ENCODE results near the gene KCNH3. TPM values are rescaled to one million over a fixed set of nuclear protein-coding genes. Genes with fewer than 3 reads are reported as not detected.
A peak's percentile ranks its signal among the peaks of the same experiment; 100 is the strongest.

Gene KCNH3
- total and polyA plus RNA-seq, 7 donors: 0.04 to 0.32 (median 0.05) TPM; not detected in 3

DNA sequence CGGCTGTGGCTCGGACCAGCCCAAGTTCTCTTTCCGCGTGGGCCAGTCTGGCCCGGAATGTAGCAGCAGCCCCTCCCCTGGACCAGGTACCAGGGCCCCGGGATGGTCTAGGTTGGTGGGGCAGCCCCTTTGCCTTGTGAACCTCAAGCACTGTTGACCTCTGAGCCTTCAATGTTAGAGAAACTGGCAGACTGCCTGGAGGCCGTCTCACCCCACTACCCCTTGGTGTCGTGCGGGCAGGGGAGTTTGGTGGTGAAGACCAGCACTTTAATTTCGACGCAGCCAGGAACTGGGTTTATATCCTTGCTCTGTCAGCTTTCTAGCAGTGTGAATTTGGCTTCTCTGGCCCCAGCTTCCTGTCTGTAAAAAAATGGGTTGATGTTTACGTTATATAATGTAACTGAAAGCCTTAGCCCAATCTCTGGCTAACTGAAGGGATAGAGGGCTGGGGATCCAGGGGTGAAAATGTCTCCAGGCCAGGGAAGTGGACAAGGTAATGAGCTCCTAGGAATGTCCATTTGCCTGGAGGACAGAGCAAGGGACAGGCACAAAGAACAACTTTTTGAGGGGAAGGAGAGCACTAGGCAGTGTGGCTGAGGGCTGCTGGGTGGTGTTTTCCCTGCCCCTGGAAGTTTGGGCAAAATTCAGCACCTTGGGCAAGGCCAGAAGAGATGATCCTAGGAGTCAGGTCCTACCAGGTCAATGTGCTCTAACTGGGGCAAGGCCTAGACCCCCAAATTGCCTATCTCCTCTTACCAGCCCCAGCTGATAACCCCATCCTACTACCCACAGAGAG lies 17.8 kb downstream of the KCNH3 start:
- 70 to 78% (median 75%) methylated on average over 12 of the region's 12 CpGs for WGBS, 3 donors
- no peaks in the 10 kb centered on the region for H3K27me3 ChIP-seq (ENCODE audit: insufficient read depth in 3 of 3, low read length in 2 of 3)
- H3K4me1 ChIP-seq: peaks cover 10% of the 10 kb centered on the region
- no peaks in the 10 kb centered on the region for H3K9me3 ChIP-seq
- intact Hi-C loops (cut with DNase I): no loop called here
- ATAC-seq (no peak), DNase-seq (no peak)
- H3K4me3 ChIP-seq: no peak overlapping the region
- no peak overlapping the region for H3K27ac ChIP-seq
- TF ChIP-seq, protein P1, sequence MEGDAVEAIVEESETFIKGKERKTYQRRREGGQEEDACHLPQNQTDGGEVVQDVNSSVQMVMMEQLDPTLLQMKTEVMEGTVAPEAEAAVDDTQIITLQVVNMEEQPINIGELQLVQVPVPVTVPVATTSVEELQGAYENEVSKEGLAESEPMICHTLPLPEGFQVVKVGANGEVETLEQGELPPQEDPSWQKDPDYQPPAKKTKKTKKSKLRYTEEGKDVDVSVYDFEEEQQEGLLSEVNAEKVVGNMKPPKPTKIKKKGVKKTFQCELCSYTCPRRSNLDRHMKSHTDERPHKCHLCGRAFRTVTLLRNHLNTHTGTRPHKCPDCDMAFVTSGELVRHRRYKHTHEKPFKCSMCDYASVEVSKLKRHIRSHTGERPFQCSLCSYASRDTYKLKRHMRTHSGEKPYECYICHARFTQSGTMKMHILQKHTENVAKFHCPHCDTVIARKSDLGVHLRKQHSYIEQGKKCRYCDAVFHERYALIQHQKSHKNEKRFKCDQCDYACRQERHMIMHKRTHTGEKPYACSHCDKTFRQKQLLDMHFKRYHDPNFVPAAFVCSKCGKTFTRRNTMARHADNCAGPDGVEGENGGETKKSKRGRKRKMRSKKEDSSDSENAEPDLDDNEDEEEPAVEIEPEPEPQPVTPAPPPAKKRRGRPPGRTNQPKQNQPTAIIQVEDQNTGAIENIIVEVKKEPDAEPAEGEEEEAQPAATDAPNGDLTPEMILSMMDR (IDR thresholded peaks at IDR 0.05): no peak
- peaks cover 4 to 62% of the 10 kb centered on the region in 2 donors for H3K36me3 ChIP-seq (ENCODE audit: insufficient read depth in 1 of 2, low read depth in 1 of 2)

DNA sequence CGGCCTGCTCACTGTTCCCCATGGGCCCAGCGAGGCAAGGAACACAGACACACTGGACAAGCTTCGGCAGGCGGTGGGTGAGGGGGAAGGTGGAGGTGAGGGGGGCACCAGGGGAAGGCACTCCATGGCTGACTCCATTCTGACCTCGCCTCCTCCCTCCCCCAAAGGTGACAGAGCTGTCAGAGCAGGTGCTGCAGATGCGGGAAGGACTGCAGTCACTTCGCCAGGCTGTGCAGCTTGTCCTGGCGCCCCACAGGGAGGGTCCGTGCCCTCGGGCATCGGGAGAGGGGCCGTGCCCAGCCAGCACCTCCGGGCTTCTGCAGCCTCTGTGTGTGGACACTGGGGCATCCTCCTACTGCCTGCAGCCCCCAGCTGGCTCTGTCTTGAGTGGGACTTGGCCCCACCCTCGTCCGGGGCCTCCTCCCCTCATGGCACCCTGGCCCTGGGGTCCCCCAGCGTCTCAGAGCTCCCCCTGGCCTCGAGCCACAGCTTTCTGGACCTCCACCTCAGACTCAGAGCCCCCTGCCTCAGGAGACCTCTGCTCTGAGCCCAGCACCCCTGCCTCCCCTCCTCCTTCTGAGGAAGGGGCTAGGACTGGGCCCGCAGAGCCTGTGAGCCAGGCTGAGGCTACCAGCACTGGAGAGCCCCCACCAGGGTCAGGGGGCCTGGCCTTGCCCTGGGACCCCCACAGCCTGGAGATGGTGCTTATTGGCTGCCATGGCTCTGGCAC lies 18.5 kb downstream of the KCNH3 start:
- Histone ChIP-seq H3K9me3 (no peaks in the 10 kb centered on the region), H3K36me3 (ENCODE audit: insufficient read depth in 1 of 2, low read depth in 1 of 2) (peaks cover 4 to 70% of the 10 kb centered on the region in 2 donors), H3K27ac (no peak overlapping the region), H3K4me3 (no peak overlapping the region), H3K27me3 (ENCODE audit: insufficient read depth in 3 of 3, low read length in 2 of 3) (no peaks in the 10 kb centered on the region), H3K4me1 (peaks cover 4% of the 10 kb centered on the region)
- WGBS, 3 donors: 82 to 90% (median 82%) methylated on average over 17 to 18 of the region's 18 CpGs
- TF ChIP-seq, protein P1 (IDR thresholded peaks at IDR 0.05): no peak
- ATAC-seq (peak in 2 of 4 donors; percentile 2 to 4), DNase-seq (peak in 1 of 2 donors; percentile 49)
- intact Hi-C loops (cut with DNase I): no loop called here

DNA sequence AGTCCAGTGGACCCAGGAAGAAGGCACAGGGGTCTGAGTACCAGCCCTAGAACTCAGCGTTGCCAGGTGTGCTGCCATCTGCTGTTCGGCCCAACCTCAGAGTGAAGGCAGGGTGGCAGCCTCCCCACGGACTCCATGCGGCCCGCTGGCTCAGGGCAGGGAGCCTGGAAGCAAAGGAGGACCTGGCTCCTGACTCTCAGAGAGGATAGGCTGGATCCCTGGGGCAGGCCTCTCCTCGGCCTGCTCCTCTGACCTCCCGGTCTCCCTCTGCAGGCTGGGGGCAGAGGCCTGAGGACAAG lies 19.0 kb downstream of the KCNH3 start:
- Histone ChIP-seq H3K27me3 (ENCODE audit: insufficient read depth in 3 of 3, low read length in 2 of 3) (no peaks in the 10 kb centered on the region), H3K4me3 (no peak overlapping the region), H3K4me1 (no peaks in the 10 kb centered on the region), H3K27ac (no peak overlapping the region), H3K9me3 (no peaks in the 10 kb centered on the region), H3K36me3 (ENCODE audit: insufficient read depth in 1 of 2, low read depth in 1 of 2) (peaks cover 4 to 75% of the 10 kb centered on the region in 2 donors)
- TF ChIP-seq, protein P1 (IDR thresholded peaks at IDR 0.05): no peak
- DNase-seq (peak in 1 of 2 donors; percentile 52), ATAC-seq (peak; percentile 36 to 44 (median 38))
- intact Hi-C loops (cut with DNase I): no loop called here
- 45 to 70% (median 60%) methylated on average over 7 of the region's 7 CpGs for WGBS, 3 donors

DNA sequence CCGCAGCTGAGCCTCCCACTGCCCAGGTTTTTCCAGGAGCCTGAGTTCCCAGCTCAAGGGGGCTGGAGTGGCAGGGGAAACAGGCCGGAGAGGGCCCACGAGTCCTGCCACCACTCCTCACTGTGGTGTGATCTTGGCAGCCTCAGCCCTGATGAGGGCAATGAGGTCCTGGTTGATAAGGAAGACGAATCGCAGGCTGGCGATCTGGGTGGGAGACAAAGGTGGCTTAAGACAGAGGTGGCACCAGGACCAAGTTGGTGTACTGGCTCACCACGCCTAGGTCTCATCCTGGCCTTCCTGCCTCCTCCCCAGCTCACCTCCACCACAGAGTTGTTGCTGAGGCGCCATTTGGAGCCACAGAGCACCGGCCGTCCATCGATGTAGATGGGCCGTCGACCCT lies 19.7 kb downstream of the KCNH3 start:
- no peaks in the 10 kb centered on the region for H3K4me1 ChIP-seq
- H3K27me3 ChIP-seq (ENCODE audit: insufficient read depth in 3 of 3, low read length in 2 of 3): no peaks in the 10 kb centered on the region
- 89 to 93% (median 91%) methylated on average over 13 of the region's 13 CpGs for WGBS, 3 donors
- H3K4me3 ChIP-seq: no peak overlapping the region
- H3K27ac ChIP-seq: no peak overlapping the region
- TF ChIP-seq, protein P1 (IDR thresholded peaks at IDR 0.05): no peak
- ATAC-seq (no peak), DNase-seq (peak in 1 of 2 donors; percentile 36)
- no peaks in the 10 kb centered on the region for H3K9me3 ChIP-seq
- intact Hi-C loops (cut with DNase I): no loop called here
- H3K36me3 ChIP-seq (ENCODE audit: insufficient read depth in 1 of 2, low read depth in 1 of 2): peaks cover 5 to 81% of the 10 kb centered on the region in 2 donors
